Neural progenitor cell (in vitro differentiated cells): Measurements from ENCODE around the gene SIRPA.

Experiments used
- CTCF ChIP-seq: fragments of 200-600 bp; sonication (generic); IDR thresholded peaks from 2 replicates; pipeline ENCODE4 v1.5.1; 2017; ENCODE audit warnings: antibody characterized with exemption, mild to moderate bottlenecking
- EZH2phosphoT487 ChIP-seq: fragments of 200-600 bp; sonication (generic); IDR thresholded peaks from 2 replicates; pipeline ENCODE4 v1.6.1; 2017; ENCODE audit warnings: antibody characterized with exemption

- TF ChIP-seq CTCF = no peak
- no peak for TF ChIP-seq EZH2phosphoT487
These were observed 25.6 kb downstream of the SIRPA start for GRCh38 chr20:1920826-1921225.
